ENCODE results near the gene TEX48. TPM values are rescaled to one million over a fixed set of nuclear protein-coding genes. Genes with fewer than 3 reads are reported as not detected.

The TEX48 gene
- total RNA-seq, 1 experiment from 2014 or later, result not detected

DNA sequence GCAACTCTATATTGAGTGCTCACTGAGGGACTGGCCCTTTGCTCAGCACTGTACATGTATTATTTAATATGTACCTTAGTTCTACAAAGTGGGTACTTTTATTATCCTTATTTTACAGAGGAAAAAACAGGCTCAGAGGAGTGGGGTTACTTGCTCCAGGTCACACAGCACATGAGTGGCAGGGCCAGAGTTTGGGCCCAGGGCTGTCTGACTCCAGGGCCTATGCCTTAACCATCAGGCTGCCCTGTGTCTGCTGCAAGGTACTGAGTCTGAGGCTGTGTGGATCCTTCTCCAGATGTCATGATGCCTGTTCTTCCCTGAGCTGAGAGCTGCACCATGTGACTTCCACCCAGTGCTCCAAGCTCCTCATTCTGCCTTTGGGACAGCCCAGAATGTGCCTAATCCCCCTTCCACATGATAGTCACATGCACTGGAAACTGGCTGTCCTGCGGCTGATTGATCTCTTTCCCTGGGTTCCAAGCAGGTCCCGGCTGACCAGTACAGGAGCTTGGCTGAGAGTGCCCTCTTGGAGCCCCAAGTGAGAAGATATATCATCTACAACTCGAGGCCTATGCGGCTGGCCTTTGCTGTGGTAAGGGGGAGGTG is 55.5 kb downstream of the TEX48 start:
- Mint-ChIP-seq H3K4me3 (no peak overlapping the region), H3K27me3 (ENCODE audit: low read depth) (no peaks in the 10 kb centered on the region), H3K4me1 (no peaks in the 10 kb centered on the region), H3K27ac (no peak overlapping the region), H3K36me3 (peaks cover 18% of the 10 kb centered on the region), H3K9me3 (no peaks in the 10 kb centered on the region)
- no peak for ATAC-seq
- no peak for DNase-seq (ENCODE audit: low spot score)
- CTCF ChIA-PET, result interaction anchor here (1.6 kb wide), 1 partner anchor 27 kb away, joined by 4 read pairs; no protein-coding TSS in a partner anchor
- POLR2A ChIA-PET, result no interaction called here
- TF ChIP-seq, protein P1, sequence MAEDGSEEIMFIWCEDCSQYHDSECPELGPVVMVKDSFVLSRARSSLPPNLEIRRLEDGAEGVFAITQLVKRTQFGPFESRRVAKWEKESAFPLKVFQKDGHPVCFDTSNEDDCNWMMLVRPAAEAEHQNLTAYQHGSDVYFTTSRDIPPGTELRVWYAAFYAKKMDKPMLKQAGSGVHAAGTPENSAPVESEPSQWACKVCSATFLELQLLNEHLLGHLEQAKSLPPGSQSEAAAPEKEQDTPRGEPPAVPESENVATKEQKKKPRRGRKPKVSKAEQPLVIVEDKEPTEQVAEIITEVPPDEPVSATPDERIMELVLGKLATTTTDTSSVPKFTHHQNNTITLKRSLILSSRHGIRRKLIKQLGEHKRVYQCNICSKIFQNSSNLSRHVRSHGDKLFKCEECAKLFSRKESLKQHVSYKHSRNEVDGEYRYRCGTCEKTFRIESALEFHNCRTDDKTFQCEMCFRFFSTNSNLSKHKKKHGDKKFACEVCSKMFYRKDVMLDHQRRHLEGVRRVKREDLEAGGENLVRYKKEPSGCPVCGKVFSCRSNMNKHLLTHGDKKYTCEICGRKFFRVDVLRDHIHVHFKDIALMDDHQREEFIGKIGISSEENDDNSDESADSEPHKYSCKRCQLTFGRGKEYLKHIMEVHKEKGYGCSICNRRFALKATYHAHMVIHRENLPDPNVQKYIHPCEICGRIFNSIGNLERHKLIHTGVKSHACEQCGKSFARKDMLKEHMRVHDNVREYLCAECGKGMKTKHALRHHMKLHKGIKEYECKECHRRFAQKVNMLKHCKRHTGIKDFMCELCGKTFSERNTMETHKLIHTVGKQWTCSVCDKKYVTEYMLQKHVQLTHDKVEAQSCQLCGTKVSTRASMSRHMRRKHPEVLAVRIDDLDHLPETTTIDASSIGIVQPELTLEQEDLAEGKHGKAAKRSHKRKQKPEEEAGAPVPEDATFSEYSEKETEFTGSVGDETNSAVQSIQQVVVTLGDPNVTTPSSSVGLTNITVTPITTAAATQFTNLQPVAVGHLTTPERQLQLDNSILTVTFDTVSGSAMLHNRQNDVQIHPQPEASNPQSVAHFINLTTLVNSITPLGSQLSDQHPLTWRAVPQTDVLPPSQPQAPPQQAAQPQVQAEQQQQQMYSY (CRISPR knock-in tag; IDR thresholded peaks at IDR 0.05), result no peak
- TF ChIP-seq ZSCAN18 (CRISPR knock-in tag; IDR thresholded peaks at IDR 0.05) (no peak), TEAD4 (CRISPR knock-in tag; IDR thresholded peaks at IDR 0.05) (no peak), GRHL2 (CRISPR knock-in tag; IDR thresholded peaks at IDR 0.05; ENCODE audit: insufficient replicate concordance, severe bottlenecking) (no peak), ZNF423 (CRISPR knock-in tag; IDR thresholded peaks at IDR 0.05) (no peak), ZBTB43 (CRISPR knock-in tag; IDR thresholded peaks at IDR 0.05) (no peak), ZNF121 (CRISPR knock-in tag; IDR thresholded peaks at IDR 0.05) (no peak), ELF4 (CRISPR knock-in tag; IDR thresholded peaks at IDR 0.05; ENCODE audit: low read depth) (no peak), GTF2I (CRISPR knock-in tag; conservative IDR thresholded peaks at IDR 0.05) (no peak), ZNF281 (CRISPR knock-in tag; IDR thresholded peaks at IDR 0.05) (no peak), KAT7 (CRISPR knock-in tag; IDR thresholded peaks at IDR 0.05; ENCODE audit: borderline replicate concordance) (no peak), FOXJ3 (CRISPR knock-in tag; IDR thresholded peaks at IDR 0.05; ENCODE audit: borderline replicate concordance) (no peak), PREB (CRISPR knock-in tag; IDR thresholded peaks at IDR 0.05; ENCODE audit: borderline replicate concordance) (no peak), TEAD1 (CRISPR knock-in tag; IDR thresholded peaks at IDR 0.05) (no peak), ZNF232 (CRISPR knock-in tag; IDR thresholded peaks at IDR 0.05) (no peak), CBFB (CRISPR knock-in tag; IDR thresholded peaks at IDR 0.05; ENCODE audit: low read depth) (no peak)
- TF ChIP-seq, protein P2, sequence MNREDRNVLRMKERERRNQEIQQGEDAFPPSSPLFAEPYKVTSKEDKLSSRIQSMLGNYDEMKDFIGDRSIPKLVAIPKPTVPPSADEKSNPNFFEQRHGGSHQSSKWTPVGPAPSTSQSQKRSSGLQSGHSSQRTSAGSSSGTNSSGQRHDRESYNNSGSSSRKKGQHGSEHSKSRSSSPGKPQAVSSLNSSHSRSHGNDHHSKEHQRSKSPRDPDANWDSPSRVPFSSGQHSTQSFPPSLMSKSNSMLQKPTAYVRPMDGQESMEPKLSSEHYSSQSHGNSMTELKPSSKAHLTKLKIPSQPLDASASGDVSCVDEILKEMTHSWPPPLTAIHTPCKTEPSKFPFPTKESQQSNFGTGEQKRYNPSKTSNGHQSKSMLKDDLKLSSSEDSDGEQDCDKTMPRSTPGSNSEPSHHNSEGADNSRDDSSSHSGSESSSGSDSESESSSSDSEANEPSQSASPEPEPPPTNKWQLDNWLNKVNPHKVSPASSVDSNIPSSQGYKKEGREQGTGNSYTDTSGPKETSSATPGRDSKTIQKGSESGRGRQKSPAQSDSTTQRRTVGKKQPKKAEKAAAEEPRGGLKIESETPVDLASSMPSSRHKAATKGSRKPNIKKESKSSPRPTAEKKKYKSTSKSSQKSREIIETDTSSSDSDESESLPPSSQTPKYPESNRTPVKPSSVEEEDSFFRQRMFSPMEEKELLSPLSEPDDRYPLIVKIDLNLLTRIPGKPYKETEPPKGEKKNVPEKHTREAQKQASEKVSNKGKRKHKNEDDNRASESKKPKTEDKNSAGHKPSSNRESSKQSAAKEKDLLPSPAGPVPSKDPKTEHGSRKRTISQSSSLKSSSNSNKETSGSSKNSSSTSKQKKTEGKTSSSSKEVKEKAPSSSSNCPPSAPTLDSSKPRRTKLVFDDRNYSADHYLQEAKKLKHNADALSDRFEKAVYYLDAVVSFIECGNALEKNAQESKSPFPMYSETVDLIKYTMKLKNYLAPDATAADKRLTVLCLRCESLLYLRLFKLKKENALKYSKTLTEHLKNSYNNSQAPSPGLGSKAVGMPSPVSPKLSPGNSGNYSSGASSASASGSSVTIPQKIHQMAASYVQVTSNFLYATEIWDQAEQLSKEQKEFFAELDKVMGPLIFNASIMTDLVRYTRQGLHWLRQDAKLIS (CRISPR knock-in tag; IDR thresholded peaks at IDR 0.05; ENCODE audit: borderline replicate concordance), result no peak
- TF ChIP-seq, protein P3, sequence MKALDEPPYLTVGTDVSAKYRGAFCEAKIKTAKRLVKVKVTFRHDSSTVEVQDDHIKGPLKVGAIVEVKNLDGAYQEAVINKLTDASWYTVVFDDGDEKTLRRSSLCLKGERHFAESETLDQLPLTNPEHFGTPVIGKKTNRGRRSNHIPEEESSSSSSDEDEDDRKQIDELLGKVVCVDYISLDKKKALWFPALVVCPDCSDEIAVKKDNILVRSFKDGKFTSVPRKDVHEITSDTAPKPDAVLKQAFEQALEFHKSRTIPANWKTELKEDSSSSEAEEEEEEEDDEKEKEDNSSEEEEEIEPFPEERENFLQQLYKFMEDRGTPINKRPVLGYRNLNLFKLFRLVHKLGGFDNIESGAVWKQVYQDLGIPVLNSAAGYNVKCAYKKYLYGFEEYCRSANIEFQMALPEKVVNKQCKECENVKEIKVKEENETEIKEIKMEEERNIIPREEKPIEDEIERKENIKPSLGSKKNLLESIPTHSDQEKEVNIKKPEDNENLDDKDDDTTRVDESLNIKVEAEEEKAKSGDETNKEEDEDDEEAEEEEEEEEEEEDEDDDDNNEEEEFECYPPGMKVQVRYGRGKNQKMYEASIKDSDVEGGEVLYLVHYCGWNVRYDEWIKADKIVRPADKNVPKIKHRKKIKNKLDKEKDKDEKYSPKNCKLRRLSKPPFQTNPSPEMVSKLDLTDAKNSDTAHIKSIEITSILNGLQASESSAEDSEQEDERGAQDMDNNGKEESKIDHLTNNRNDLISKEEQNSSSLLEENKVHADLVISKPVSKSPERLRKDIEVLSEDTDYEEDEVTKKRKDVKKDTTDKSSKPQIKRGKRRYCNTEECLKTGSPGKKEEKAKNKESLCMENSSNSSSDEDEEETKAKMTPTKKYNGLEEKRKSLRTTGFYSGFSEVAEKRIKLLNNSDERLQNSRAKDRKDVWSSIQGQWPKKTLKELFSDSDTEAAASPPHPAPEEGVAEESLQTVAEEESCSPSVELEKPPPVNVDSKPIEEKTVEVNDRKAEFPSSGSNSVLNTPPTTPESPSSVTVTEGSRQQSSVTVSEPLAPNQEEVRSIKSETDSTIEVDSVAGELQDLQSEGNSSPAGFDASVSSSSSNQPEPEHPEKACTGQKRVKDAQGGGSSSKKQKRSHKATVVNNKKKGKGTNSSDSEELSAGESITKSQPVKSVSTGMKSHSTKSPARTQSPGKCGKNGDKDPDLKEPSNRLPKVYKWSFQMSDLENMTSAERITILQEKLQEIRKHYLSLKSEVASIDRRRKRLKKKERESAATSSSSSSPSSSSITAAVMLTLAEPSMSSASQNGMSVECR (CRISPR knock-in tag; IDR thresholded peaks at IDR 0.05; ENCODE audit: borderline replicate concordance), result no peak
